HG03135 (cell line): ENCODE measurements around the gene NPDC1.

Experiments
- ATAC-seq: cut with Tn5 transposase; IDR thresholded peaks from one replicate; pipeline ENCODE4 v1.9.1; 2021; ENCODE audit warnings: mild to moderate bottlenecking, moderate library complexity; ENCODE audit not compliant: unreplicated experiment

NPDC1 gene

GRCh38 chr9:137046088-137046787, at the start of gene NPDC1:
NPDC1 (minus strand) TSS chr9:137046177; CDS start chr9:137045989, 188 bp downstream.
- no peak for ATAC-seq

- ATAC-seq: no peak
These were observed 43.4 kb upstream of the NPDC1 start for GRCh38 chr9:137089232-137089947.

GRCh38 chr9:137088121-137088520, 42.1 kb upstream of the NPDC1 start:
- no peak for ATAC-seq

GRCh38 chr9:137087409-137087925, 41.5 kb upstream of the NPDC1 start:
- peak; percentile 5 for ATAC-seq

- ATAC-seq: peak; percentile 80
These were observed 40.8 kb upstream of the NPDC1 start, which contains the start of gene MAN1B1 for GRCh38 chr9:137086531-137087408. MAN1B1 (plus strand) TSS chr9:137086985; CDS start chr9:137087000, 15 bp downstream.

GRCh38 chr9:137085920-137086530, 40.0 kb upstream of the NPDC1 start:
- ATAC-seq: no peak

GRCh38 chr9:137084526-137084925, 38.5 kb upstream of the NPDC1 start:
- no peak for ATAC-seq

GRCh38 chr9:137083394-137084004, 37.5 kb upstream of the NPDC1 start:
- no peak for ATAC-seq

GRCh38 chr9:137082925-137083290, 36.9 kb upstream of the NPDC1 start:
- ATAC-seq: no peak

GRCh38 chr9:137082222-137082924, 36.4 kb upstream of the NPDC1 start:
- no peak for ATAC-seq

GRCh38 chr9:137080260-137081122, 34.5 kb upstream of the NPDC1 start:
- no peak for ATAC-seq

GRCh38 chr9:137079401-137079787, 33.4 kb upstream of the NPDC1 start:
- no peak for ATAC-seq

GRCh38 chr9:137078701-137079400, 32.9 kb upstream of the NPDC1 start:
- ATAC-seq: no peak

GRCh38 chr9:137077758-137078693, 32.0 kb upstream of the NPDC1 start:
- peak; percentile 24 for ATAC-seq

GRCh38 chr9:137077010-137077747, 31.2 kb upstream of the NPDC1 start, which contains the start of gene UAP1L1:
UAP1L1 (plus strand) TSS chr9:137077517; CDS start chr9:137077533, 16 bp downstream.
- ATAC-seq: peak; percentile 44

GRCh38 chr9:137076636-137077009, 30.6 kb upstream of the NPDC1 start:
- ATAC-seq: no peak
